ENCODE results near the gene POPDC2. TPM values are rescaled to one million over a fixed set of nuclear protein-coding genes. Genes with fewer than 3 reads are reported as not detected.

The POPDC2 gene
- total RNA-seq, 1 donor from 2014 or later = 3.5 TPM

Other genes starting within 250 kb of the POPDC2 start
- gene TMEM39A, start 197.0 kb downstream of the POPDC2 start, total RNA-seq = 66.8 to 75.6 TPM (median 69.6 TPM) in 3 replicates
- gene POGLUT1, start 191.6 kb downstream of the POPDC2 start, total RNA-seq = 23.5 to 25.7 TPM (median 24.0 TPM) in 3 replicates
- 93.9 to 102 TPM (median 95.9 TPM) in 3 replicates for gene TIMMDC1, start 162.0 kb downstream of the POPDC2 start, total RNA-seq
- gene CD80, start 101.0 kb downstream of the POPDC2 start, total RNA-seq = 0.18 to 0.38 TPM in 2 of 3 replicates, not detected in the other
- 1.9 to 2.3 TPM (median 2.2 TPM) in 3 replicates for gene ADPRH, start 81.1 kb downstream of the POPDC2 start, total RNA-seq
- not detected in 3 replicates for gene PLA1A, start 62.7 kb downstream of the POPDC2 start, total RNA-seq
- 16.0 to 18.1 TPM (median 17.3 TPM) in 3 replicates for gene COX17, start 16.8 kb upstream of the POPDC2 start, total RNA-seq
- gene CFAP91, start 42.4 kb upstream of the POPDC2 start, total RNA-seq = 7.1 to 10.9 TPM (median 8.7 TPM) in 3 replicates
- 0.07 to 0.20 TPM (median 0.11 TPM) in 3 replicates for gene NR1I2, start 121.5 kb upstream of the POPDC2 start, total RNA-seq

All from mesothelial cell of epicardium (in vitro differentiated cells).